IPS DF 4.7 (cell line): Measurements from ENCODE around the gene TMEM81.

ENCODE experiments used
- DNase-seq: peaks from one replicate; pipeline ENCODE4 v3.0.0-alpha.2; 2013; ENCODE audit warnings: low spot score; ENCODE audit errors: extremely low read depth

The TMEM81 gene

DNA sequence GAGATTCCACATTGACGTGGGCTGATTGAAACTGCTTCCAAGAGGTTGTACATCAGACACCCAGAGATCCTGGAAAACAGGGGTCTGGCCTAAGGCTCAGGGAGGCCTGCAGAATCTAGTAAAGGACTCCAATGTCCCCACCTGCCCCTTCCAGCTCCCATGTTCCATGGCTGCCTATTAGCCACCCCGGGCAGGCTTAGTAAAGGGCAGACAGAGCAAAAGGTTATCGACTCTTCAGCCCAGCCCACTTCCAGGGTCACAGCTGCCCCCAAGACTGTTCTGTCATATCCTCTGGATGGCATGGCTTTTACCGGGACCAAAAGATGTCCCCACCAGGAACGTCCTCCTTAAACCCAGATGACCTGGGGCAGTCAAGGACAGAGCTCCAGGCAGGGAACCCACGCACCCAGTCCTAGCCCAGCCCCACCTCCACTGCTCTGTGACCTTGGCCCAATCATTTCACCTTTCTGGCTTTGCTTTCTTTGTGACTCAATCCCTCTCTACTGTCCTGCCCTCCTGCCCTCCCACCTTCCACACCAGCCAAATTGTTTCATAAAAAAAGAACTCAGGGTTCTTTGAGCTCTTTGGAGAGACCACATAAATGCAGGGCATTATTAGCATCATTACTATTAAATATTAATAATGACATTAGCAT lies 46.0 kb downstream of the TMEM81 start:
- no peak for DNase-seq

DNA sequence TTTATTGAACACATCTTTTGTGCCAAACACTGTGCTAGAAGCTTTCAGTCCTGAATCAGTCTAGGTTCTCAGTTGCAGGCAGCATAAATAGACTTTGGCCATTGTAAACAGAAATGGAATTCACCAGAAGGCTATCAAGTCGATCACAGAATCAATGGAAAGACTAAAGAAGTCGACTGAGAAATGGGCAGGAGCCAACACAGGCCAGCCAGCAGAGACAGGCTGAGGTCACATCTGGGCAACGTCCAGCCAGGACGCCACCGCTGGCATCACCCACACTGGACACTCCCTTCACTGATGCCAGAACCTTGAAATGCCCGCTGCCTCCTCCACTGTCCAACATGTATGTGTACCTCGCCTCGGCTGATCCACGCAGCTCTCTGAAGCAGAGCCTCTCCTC lies 46.7 kb downstream of the TMEM81 start:
- DNase-seq: no peak
